Measurements from ENCODE around the gene OR8J1.
"Not testable (repeated sequence)": the region's sequence is repeated elsewhere in the genome, so short reads cannot be mapped to it uniquely, and the experiment has no call there.

The OR8J1 gene

GRCh38 chr11:56353991-56354390, at the start of gene OR8J1:
Gene OR8J1, plus strand, starts transcription at chr11:56354291. Its CDS starts 5,956 bp downstream, at chr11:56360247.
- no peak for DNase-seq

- DNase-seq = no peak
These were observed 46.3 kb upstream of the OR8J1 start for GRCh38 chr11:56307836-56308235.

GRCh38 chr11:56314844-56315243, 39.2 kb upstream of the OR8J1 start, which contains the start of gene OR8K3:
Gene OR8K3, plus strand, starts transcription at chr11:56315144. Its CDS starts 3,163 bp downstream, at chr11:56318307.
- no peak for DNase-seq

- DNase-seq = no peak
These were observed 22.1 kb upstream of the OR8J1 start for GRCh38 chr11:56331861-56332491.

GRCh38 chr11:56333156-56333555, 20.9 kb upstream of the OR8J1 start:
- DNase-seq = no peak

- no peak for DNase-seq
These were observed 13.8 kb upstream of the OR8J1 start for GRCh38 chr11:56340289-56340688.

GRCh38 chr11:56345739-56346138, 8.4 kb upstream of the OR8J1 start, which contains the start of gene OR8K1:
Gene OR8K1, plus strand, starts transcription at chr11:56346039. Its CDS starts 0 bp downstream, at chr11:56346039.
- no peak for DNase-seq

GRCh38 chr11:56375324-56375723, 21.2 kb downstream of the OR8J1 start, which contains the start of gene OR8U1:
Gene OR8U1, plus strand, starts transcription at chr11:56375624. Its CDS starts 0 bp downstream, at chr11:56375624.
- DNase-seq = no peak

- no peak for DNase-seq
These were observed 26.0 kb downstream of the OR8J1 start for GRCh38 chr11:56380120-56380519.

GRCh38 chr11:56394381-56394780, 40.3 kb downstream of the OR8J1 start:
- DNase-seq = no peak

GRCh38 chr11:56396047-56396446, 42.0 kb downstream of the OR8J1 start:
- no peak for DNase-seq

- not testable (repeated sequence) for DNase-seq
These were observed 47.9 kb downstream of the OR8J1 start for GRCh38 chr11:56401858-56402461.

- no peak for DNase-seq
These were observed 50.3 kb downstream of the OR8J1 start for GRCh38 chr11:56404393-56404792.

- no peak for DNase-seq
These were observed 56.7 kb downstream of the OR8J1 start for GRCh38 chr11:56410801-56411200.

Measured in activated CD4-positive, alpha-beta T cell treated with anti-CD3 and anti-CD28 coated beads, Interleukin-2, amount 50 U/mL, for 1 hour (primary cell).